CD14-positive monocyte (primary cell): ENCODE results near the gene SPRR5. TPM values are rescaled to one million over a fixed set of nuclear protein-coding genes. Genes with fewer than 3 reads are reported as not detected.

Experiments
- DNase-seq, 3 donors: peaks; one replicate each; pipeline ENCODE4 v3.0.0-alpha.2; 2011 to 2022
- H2AFZ ChIP-seq: 2 replicates; pipeline ENCODE4 v1.6.0; 2012; ENCODE audit warnings: mild to moderate bottlenecking, low read depth, low read length, inconsistent platforms; ENCODE audit not compliant: insufficient read depth, poor library complexity, severe bottlenecking
- H3K27ac ChIP-seq, 2 donors: 1 replicate in 1 of 2; 2 replicates in 1 of 2; pipeline ENCODE4 v1.5.1; 2012 to 2013; ENCODE audit warnings: low read length in 2 of 2, control low read depth in 1 of 2, inconsistent platforms in 1 of 2, low read depth in 1 of 2, mild to moderate bottlenecking in 1 of 2
- H3K27me3 ChIP-seq, 2 donors: one replicate each; pipeline versions ENCODE4 v1.6.0 to v1.6.1; 2011 to 2013; ENCODE audit warnings: low read length in 2 of 2; ENCODE audit not compliant: control insufficient read depth in 2 of 2, insufficient read depth in 2 of 2
- H3K36me3 ChIP-seq, 2 donors: replicated peaks in 1 of 2; 1 replicate in 1 of 2; 2 replicates in 1 of 2; pipeline versions ENCODE4 v1.5.1 to v1.6.1; 2012 to 2013; ENCODE audit warnings: low read length in 2 of 2, control low read depth in 1 of 2, inconsistent platforms in 1 of 2, mild to moderate bottlenecking in 1 of 2; ENCODE audit not compliant: insufficient read depth in 2 of 2, control insufficient read depth in 1 of 2
- H3K4me1 ChIP-seq, 2 donors: 1 replicate in 1 of 2; 2 replicates in 1 of 2; pipeline versions ENCODE4 v1.5.1 to v1.6.1; 2012 to 2013; ENCODE audit warnings: low read length in 2 of 2, control low read depth in 1 of 2, inconsistent platforms in 1 of 2, mild to moderate bottlenecking in 1 of 2, moderate library complexity in 1 of 2; ENCODE audit not compliant: insufficient read depth in 2 of 2, control insufficient read depth in 1 of 2
- H3K4me2 ChIP-seq: replicated peaks from 2 replicates; pipeline ENCODE3; 2012; ENCODE audit warnings: low read length, moderate library complexity, mild to moderate bottlenecking; ENCODE audit not compliant: poor library complexity, severe bottlenecking; ENCODE audit errors: extremely low read depth
- H3K4me3 ChIP-seq, 3 experiments: fragments of 200-600 bp in 1 of 3; sonication (generic) in 1 of 3; replicated peaks in 1 of 3; 1 replicate in 2 of 3; 2 replicates in 1 of 3; pipeline ENCODE4 v1.5.1; 2011 to 2013; ENCODE audit warnings: low read length in 3 of 3, mild to moderate bottlenecking in 3 of 3, control low read depth in 2 of 3, low read depth in 2 of 3, inconsistent platforms in 1 of 3, moderate library complexity in 1 of 3
- H3K79me2 ChIP-seq: 2 replicates; pipeline ENCODE4 v1.6.0; 2012; ENCODE audit warnings: mild to moderate bottlenecking, control low read depth, inconsistent platforms, low read length, moderate library complexity; ENCODE audit not compliant: insufficient read depth
- H3K9ac ChIP-seq: 2 replicates; pipeline ENCODE4 v1.6.0; 2017; ENCODE audit warnings: low read length, mild to moderate bottlenecking; ENCODE audit not compliant: insufficient read depth, poor library complexity, severe bottlenecking
- H3K9me3 ChIP-seq, 2 donors: replicated peaks in 1 of 2; 1 replicate in 1 of 2; 2 replicates in 1 of 2; pipeline versions ENCODE4 v1.5.1 to v1.6.1; 2012 to 2013; ENCODE audit warnings: low read length in 2 of 2, control low read depth in 1 of 2; ENCODE audit not compliant: control insufficient read depth in 1 of 2, insufficient read depth in 1 of 2
- H4K20me1 ChIP-seq: 2 replicates; pipeline ENCODE4 v1.6.0; 2012; ENCODE audit warnings: mild to moderate bottlenecking, low read length, control low read depth, moderate library complexity; ENCODE audit not compliant: insufficient read depth
- H3K27ac Mint-ChIP-seq, 7 donors: one replicate each; pipeline ENCODE4 v1.8.0; 2020; ENCODE audit warnings: mild to moderate bottlenecking in 7 of 7, mixed read lengths in 7 of 7, moderate library complexity in 6 of 7, inconsistent platforms in 2 of 7
- H3K27me3 Mint-ChIP-seq, 3 donors: one replicate each; pipeline ENCODE4 v1.8.0; 2021 to 2022; ENCODE audit warnings: low read depth in 3 of 3, mild to moderate bottlenecking in 3 of 3, mixed read lengths in 3 of 3, moderate library complexity in 3 of 3, inconsistent platforms in 1 of 3
- H3K36me3 Mint-ChIP-seq, 2 donors: one replicate each; pipeline ENCODE4 v1.8.0; 2020; ENCODE audit warnings: mixed read lengths in 2 of 2, inconsistent platforms in 1 of 2, mild to moderate bottlenecking in 1 of 2
- H3K4me1 Mint-ChIP-seq: one replicate; pipeline ENCODE4 v1.8.0; 2020; ENCODE audit warnings: mild to moderate bottlenecking, mixed read lengths
- H3K4me3 Mint-ChIP-seq, 2 donors: one replicate each; pipeline ENCODE4 v1.8.0; 2020; ENCODE audit warnings: mild to moderate bottlenecking in 2 of 2, mixed read lengths in 2 of 2, moderate library complexity in 1 of 2
- H3K9me3 Mint-ChIP-seq, 7 donors: one replicate each; pipeline ENCODE4 v1.8.0; 2020 to 2022; ENCODE audit warnings: mixed read lengths in 7 of 7, mild to moderate bottlenecking in 6 of 7, moderate library complexity in 6 of 7, inconsistent platforms in 2 of 7
- WGBS: methylation state at CpG from one replicate; pipeline ENCODE4 v1.1.5; 2013; ENCODE audit warnings: missing lambda C conversion rate; ENCODE audit not compliant: insufficient coverage; 5-methylcytosine and 5-hydroxymethylcytosine counted together
- intact Hi-C, 2 donors: fragments of 100-400 bp; cut with micrococcal nuclease; formaldehyde crosslinking; loops; one replicate each; pipeline versions ENCODE4 v1.15.0 to v1.15.1; 2023
- polyA plus RNA-seq, 3 donors: library from polyadenylated mRNA; depleted of rRNA in 1 of 3; unstranded in 2 of 3; stranded (reverse) in 1 of 3; fragments of 300-500 nt in 2 of 3; fragments of >200 nt in 1 of 3; fragmentation: Illumina TruSeq in 2 of 3; gene quantifications; 1 replicate in 2 of 3; 2 replicates in 1 of 3; pipeline ENCODE4 v1.2.3, GENCODE V29; 2012 to 2021
- TF ChIP-seq, protein P1 (sequence below): fragments of 200-600 bp; IDR thresholded peaks from one replicate; pipeline ENCODE4 v1.8.0; 2022; ENCODE audit warnings: antibody characterized with exemption, mild to moderate bottlenecking

The SPRR5 gene
- polyA plus RNA-seq, 3 donors: not detected

DNA sequence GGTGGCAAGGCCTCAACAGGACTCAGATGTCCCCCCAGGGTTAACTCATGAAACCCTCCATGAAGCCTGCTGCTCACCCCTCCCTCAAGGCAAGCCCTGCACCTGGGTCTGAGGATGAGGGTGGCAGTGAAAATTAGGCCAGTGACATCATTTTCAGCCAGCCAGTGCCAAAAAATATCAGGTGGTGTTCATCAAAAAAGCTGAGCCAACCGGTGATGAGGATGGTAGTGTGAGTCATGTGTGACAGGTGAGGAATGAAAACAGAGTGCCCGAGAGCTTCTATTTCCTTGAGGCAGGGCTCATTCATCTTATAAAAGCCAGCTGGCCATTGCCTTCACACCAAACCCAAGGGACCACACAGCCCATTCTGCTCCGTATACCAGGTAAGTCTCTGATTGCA lies 36.7 kb downstream of the SPRR5 start, which contains the start of gene SPRR1A:
Gene SPRR1A (plus strand): TSS at position 339 of the 400 bp plus-strand sequence. CDS start 1,150 bp downstream, outside the sequence.
- Histone ChIP-seq H3K9me3 (no peaks in the 10 kb centered on the region), H3K79me2 (no peaks in the 10 kb centered on the region), H3K4me1 (no peaks in the 10 kb centered on the region), H3K27ac (no peak within 1 kb of the TSS), H3K4me3 (no peak within 1 kb of the TSS), H3K4me2 (no peak within 1 kb of the TSS), H3K27me3 (peaks cover 0 to 2% of the 10 kb centered on the region in 2 donors), H2AFZ (no peak within 1 kb of the TSS), H3K36me3 (no peaks in the 10 kb centered on the region), H4K20me1 (no peaks in the 10 kb centered on the region), H3K9ac (no peak within 1 kb of the TSS)
- DNase-seq: no peak
- intact Hi-C loops: no loop called here
- Mint-ChIP-seq H3K36me3 (no peaks in the 10 kb centered on the region), H3K9me3 (peaks cover 0 to 3% (median 0%) of the 10 kb centered on the region in 7 donors), H3K27me3 (peaks cover 6 to 17% (median 13%) of the 10 kb centered on the region in 3 donors), H3K27ac (peak within 1 kb of the TSS in 1 of 7 donors; percentile 8), H3K4me3 (no peak within 1 kb of the TSS), H3K4me1 (no peaks in the 10 kb centered on the region)
- no CpG with 5 or more reads among the region's 3 CpGs for WGBS
- TF ChIP-seq, protein P1, sequence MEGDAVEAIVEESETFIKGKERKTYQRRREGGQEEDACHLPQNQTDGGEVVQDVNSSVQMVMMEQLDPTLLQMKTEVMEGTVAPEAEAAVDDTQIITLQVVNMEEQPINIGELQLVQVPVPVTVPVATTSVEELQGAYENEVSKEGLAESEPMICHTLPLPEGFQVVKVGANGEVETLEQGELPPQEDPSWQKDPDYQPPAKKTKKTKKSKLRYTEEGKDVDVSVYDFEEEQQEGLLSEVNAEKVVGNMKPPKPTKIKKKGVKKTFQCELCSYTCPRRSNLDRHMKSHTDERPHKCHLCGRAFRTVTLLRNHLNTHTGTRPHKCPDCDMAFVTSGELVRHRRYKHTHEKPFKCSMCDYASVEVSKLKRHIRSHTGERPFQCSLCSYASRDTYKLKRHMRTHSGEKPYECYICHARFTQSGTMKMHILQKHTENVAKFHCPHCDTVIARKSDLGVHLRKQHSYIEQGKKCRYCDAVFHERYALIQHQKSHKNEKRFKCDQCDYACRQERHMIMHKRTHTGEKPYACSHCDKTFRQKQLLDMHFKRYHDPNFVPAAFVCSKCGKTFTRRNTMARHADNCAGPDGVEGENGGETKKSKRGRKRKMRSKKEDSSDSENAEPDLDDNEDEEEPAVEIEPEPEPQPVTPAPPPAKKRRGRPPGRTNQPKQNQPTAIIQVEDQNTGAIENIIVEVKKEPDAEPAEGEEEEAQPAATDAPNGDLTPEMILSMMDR: no peak

DNA sequence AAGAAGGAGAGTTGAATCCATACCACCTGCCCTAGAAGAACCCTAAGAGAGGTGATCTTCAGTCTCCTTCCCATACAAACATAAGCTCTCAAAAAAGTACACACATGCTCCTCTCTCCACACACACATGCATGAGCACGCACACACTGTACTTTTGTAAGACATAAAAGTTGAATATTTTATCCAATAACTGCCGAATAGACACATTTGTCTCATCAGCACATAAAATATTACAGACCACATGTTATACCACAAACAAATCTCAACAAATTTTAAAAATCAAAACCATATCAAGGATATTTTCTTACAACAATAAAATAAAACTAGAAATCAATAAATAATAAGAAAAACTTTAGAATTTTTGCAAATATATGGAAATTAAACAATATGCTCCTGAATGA lies 39.6 kb downstream of the SPRR5 start:
- H3K36me3 Mint-ChIP-seq: no peaks in the 10 kb centered on the region
- TF ChIP-seq, protein P1: no peak
- Histone ChIP-seq H3K4me3 (no peak overlapping the region), H3K9ac (no peak overlapping the region), H4K20me1 (no peaks in the 10 kb centered on the region), H3K4me2 (no peak overlapping the region), H3K9me3 (no peaks in the 10 kb centered on the region), H3K36me3 (no peaks in the 10 kb centered on the region), H3K4me1 (no peaks in the 10 kb centered on the region), H3K27ac (no peak overlapping the region), H2AFZ (no peak overlapping the region), H3K79me2 (no peaks in the 10 kb centered on the region), H3K27me3 (peaks cover 0 to 2% of the 10 kb centered on the region in 2 donors)
- H3K27ac Mint-ChIP-seq: no peak overlapping the region
- intact Hi-C loops: no loop called here
- no peak overlapping the region for H3K4me3 Mint-ChIP-seq
- WGBS: 90% methylated on average over 1 of the region's 2 CpGs
- no peak for DNase-seq
- peaks cover 6 to 16% (median 13%) of the 10 kb centered on the region in 3 donors for H3K27me3 Mint-ChIP-seq
- no peaks in the 10 kb centered on the region for H3K4me1 Mint-ChIP-seq
- H3K9me3 Mint-ChIP-seq: peaks cover 0 to 3% (median 0%) of the 10 kb centered on the region in 7 donors
